ENCODE results near the gene HHEX. TPM values are rescaled to one million over a fixed set of nuclear protein-coding genes. Genes with fewer than 3 reads are reported as not detected.

Gene HHEX
- total RNA-seq, 3 donors from 2014 or later = 0.50 to 1.0 (median 0.53) TPM

GRCh38 chr10:92688927-92689662 lies 660 bp upstream of the HHEX start:
- H3K4me1 Mint-ChIP-seq (ENCODE audit: low read depth) = peaks cover 24% of the 10 kb centered on the region
- H3K27me3 Mint-ChIP-seq (ENCODE audit: low read depth) = peaks cover 42% of the 10 kb centered on the region
- DNase-seq (no peak), ATAC-seq (peak; percentile 18 to 20)
- no peaks in the 10 kb centered on the region for H3K36me3 Mint-ChIP-seq (ENCODE audit: insufficient read depth)
- H3K9me3 Mint-ChIP-seq = peaks cover 5% of the 10 kb centered on the region
- H3K4me3 Mint-ChIP-seq = peak overlapping the region; percentile 74

GRCh38 chr10:92690211-92690914 lies 608 bp downstream of the HHEX start:
- peaks cover 24% of the 10 kb centered on the region for H3K4me1 Mint-ChIP-seq (ENCODE audit: low read depth)
- DNase-seq (peak; percentile 52), ATAC-seq (peak; percentile 52 to 64)
- H3K36me3 Mint-ChIP-seq (ENCODE audit: insufficient read depth) = no peaks in the 10 kb centered on the region
- H3K9me3 Mint-ChIP-seq = no peaks in the 10 kb centered on the region
- peaks cover 51% of the 10 kb centered on the region for H3K27me3 Mint-ChIP-seq (ENCODE audit: low read depth)
- peak overlapping the region; percentile 73 for H3K4me3 Mint-ChIP-seq

GRCh38 chr10:92690915-92691590 lies 1.3 kb downstream of the HHEX start:
- peaks cover 24% of the 10 kb centered on the region for H3K4me1 Mint-ChIP-seq (ENCODE audit: low read depth)
- peaks cover 49% of the 10 kb centered on the region for H3K27me3 Mint-ChIP-seq (ENCODE audit: low read depth)
- H3K4me3 Mint-ChIP-seq = peak overlapping the region; percentile 73
- no peak for DNase-seq
- no peaks in the 10 kb centered on the region for H3K9me3 Mint-ChIP-seq
- no peaks in the 10 kb centered on the region for H3K36me3 Mint-ChIP-seq (ENCODE audit: insufficient read depth)
- no peak for ATAC-seq

- no peaks in the 10 kb centered on the region for H3K36me3 Mint-ChIP-seq (ENCODE audit: insufficient read depth)
Observed at GRCh38 chr10:92691591-92692079, 1.9 kb downstream of the HHEX start.

GRCh38 chr10:92692080-92692671 lies 2.4 kb downstream of the HHEX start:
- H3K4me1 Mint-ChIP-seq (ENCODE audit: low read depth) = peaks cover 24% of the 10 kb centered on the region
- DNase-seq (no peak), ATAC-seq (no peak)
- H3K36me3 Mint-ChIP-seq (ENCODE audit: insufficient read depth) = no peaks in the 10 kb centered on the region
- H3K9me3 Mint-ChIP-seq = no peaks in the 10 kb centered on the region
- peak overlapping the region; percentile 73 for H3K4me3 Mint-ChIP-seq
- H3K27me3 Mint-ChIP-seq (ENCODE audit: low read depth) = peaks cover 60% of the 10 kb centered on the region

More at GRCh38 chr10:92691591-92692079, 1.9 kb downstream of the HHEX start:
- ATAC-seq (peak in 1 of 2 donors; percentile 12), DNase-seq (no peak)
- Mint-ChIP-seq H3K4me1 (ENCODE audit: low read depth) (peaks cover 24% of the 10 kb centered on the region), H3K27me3 (ENCODE audit: low read depth) (peaks cover 54% of the 10 kb centered on the region), H3K4me3 (peak overlapping the region; percentile 73), H3K9me3 (no peaks in the 10 kb centered on the region)

GRCh38 chr10:92692697-92693533 lies 3.2 kb downstream of the HHEX start:
- no peak for DNase-seq
- Mint-ChIP-seq H3K36me3 (ENCODE audit: insufficient read depth) (no peaks in the 10 kb centered on the region), H3K4me3 (peak overlapping the region; percentile 73), H3K27me3 (ENCODE audit: low read depth) (peaks cover 60% of the 10 kb centered on the region), H3K9me3 (no peaks in the 10 kb centered on the region), H3K4me1 (ENCODE audit: low read depth) (peaks cover 28% of the 10 kb centered on the region)
- no peak for ATAC-seq

GRCh38 chr10:92693534-92693893 lies 3.8 kb downstream of the HHEX start:
- peaks cover 33% of the 10 kb centered on the region for H3K4me1 Mint-ChIP-seq (ENCODE audit: low read depth)
- no peak overlapping the region for H3K4me3 Mint-ChIP-seq
- peaks cover 59% of the 10 kb centered on the region for H3K27me3 Mint-ChIP-seq (ENCODE audit: low read depth)
- ATAC-seq (no peak), DNase-seq (no peak)
- no peaks in the 10 kb centered on the region for H3K36me3 Mint-ChIP-seq (ENCODE audit: insufficient read depth)
- H3K9me3 Mint-ChIP-seq = no peaks in the 10 kb centered on the region

GRCh38 chr10:92695679-92696605 lies 6.2 kb downstream of the HHEX start:
- H3K27me3 Mint-ChIP-seq (ENCODE audit: low read depth) = peaks cover 65% of the 10 kb centered on the region
- H3K4me1 Mint-ChIP-seq (ENCODE audit: low read depth) = peaks cover 34% of the 10 kb centered on the region
- H3K9me3 Mint-ChIP-seq = no peaks in the 10 kb centered on the region
- DNase-seq (no peak), ATAC-seq (no peak)
- no peak overlapping the region for H3K4me3 Mint-ChIP-seq
- no peaks in the 10 kb centered on the region for H3K36me3 Mint-ChIP-seq (ENCODE audit: insufficient read depth)

GRCh38 chr10:92696606-92697383 lies 7.0 kb downstream of the HHEX start:
- Mint-ChIP-seq H3K27me3 (ENCODE audit: low read depth) (peaks cover 67% of the 10 kb centered on the region), H3K4me1 (ENCODE audit: low read depth) (peaks cover 28% of the 10 kb centered on the region), H3K4me3 (no peak overlapping the region), H3K36me3 (ENCODE audit: insufficient read depth) (no peaks in the 10 kb centered on the region), H3K9me3 (no peaks in the 10 kb centered on the region)
- no peak for ATAC-seq
- no peak for DNase-seq

GRCh38 chr10:92697663-92698511 lies 8.1 kb downstream of the HHEX start:
- ATAC-seq = no peak

GRCh38 chr10:92699193-92699517 lies 9.4 kb downstream of the HHEX start:
- ATAC-seq = no peak
- Mint-ChIP-seq H3K4me3 (peak overlapping the region; percentile 83), H3K36me3 (ENCODE audit: insufficient read depth) (no peaks in the 10 kb centered on the region), H3K9me3 (no peaks in the 10 kb centered on the region), H3K27me3 (ENCODE audit: low read depth) (peaks cover 68% of the 10 kb centered on the region), H3K4me1 (ENCODE audit: low read depth) (peaks cover 23% of the 10 kb centered on the region)
- DNase-seq = no peak

More at GRCh38 chr10:92697663-92698511, 8.1 kb downstream of the HHEX start:
- peaks cover 61% of the 10 kb centered on the region for H3K27me3 Mint-ChIP-seq (ENCODE audit: low read depth)
- no peaks in the 10 kb centered on the region for H3K36me3 Mint-ChIP-seq (ENCODE audit: insufficient read depth)
- H3K9me3 Mint-ChIP-seq = no peaks in the 10 kb centered on the region
- H3K4me3 Mint-ChIP-seq = peak overlapping the region; percentile 4
- peaks cover 21% of the 10 kb centered on the region for H3K4me1 Mint-ChIP-seq (ENCODE audit: low read depth)
- DNase-seq = no peak

Data from activated T-cell treated with anti-CD3 and anti-CD28 coated beads, Interleukin-2, amount 50 U/mL, for 4 hours (primary cell).